ENCODE data around the gene LRRC46.

DNA sequence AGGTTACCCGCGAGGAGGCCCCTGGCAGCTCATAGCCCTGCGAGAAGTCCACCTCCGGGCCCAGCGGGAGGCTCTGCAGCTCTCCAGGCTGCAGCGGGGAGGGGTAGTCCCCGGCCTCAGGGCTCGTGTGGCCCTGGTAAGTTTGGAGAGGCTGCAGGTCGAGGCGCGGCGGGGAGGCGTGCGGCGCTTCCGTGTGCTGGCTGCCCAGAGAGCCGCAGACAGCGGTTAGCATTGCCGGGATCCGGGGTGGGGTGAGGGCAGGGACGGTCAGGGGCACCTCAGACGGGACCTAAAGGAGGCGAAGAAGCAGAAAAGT lies 16.7 kb downstream of the LRRC46 start:
- no peak for TF ChIP-seq TAF1 (IDR thresholded peaks at IDR 0.05; ENCODE audit: control insufficient read depth, extremely low read depth, insufficient read depth, low read length, severe bottlenecking)
- no peak for TF ChIP-seq POLR2AphosphoS5 (IDR thresholded peaks at IDR 0.05; ENCODE audit: control insufficient read depth, insufficient read depth, low read depth, low read length)
- no peak for TF ChIP-seq PTBP1 (IDR thresholded peaks at IDR 0.05; ENCODE audit: low read depth, low read length)
- TF ChIP-seq DIDO1 (tag; IDR thresholded peaks at IDR 0.05; ENCODE audit: low read depth) = no peak
- TF ChIP-seq MCM5 (IDR thresholded peaks at IDR 0.05; ENCODE audit: low read depth) = no peak
